Upper lobe of right lung (tissue), 1 donor: ENCODE results near the gene CLEC2B. TPM values are rescaled to one million over a fixed set of nuclear protein-coding genes. Genes with fewer than 3 reads are reported as not detected.

Experiments
- ATAC-seq: fragments of 200-7000 bp; cut with Tn5 transposase; one replicate; pipeline ENCODE4 v1.9.1; 2020; ENCODE audit warnings: mild to moderate bottlenecking, moderate library complexity
- DNase-seq: peaks from one replicate; pipeline ENCODE4 v3.0.0-alpha.2; 2020
- H3K27ac ChIP-seq: fragments of 200-600 bp; one replicate; pipeline ENCODE4 v1.8.0; 2022
- H3K27me3 ChIP-seq: fragments of 200-600 bp; one replicate; pipeline ENCODE4 v1.8.0; 2022; ENCODE audit warnings: mild to moderate bottlenecking
- H3K36me3 ChIP-seq: fragments of 200-600 bp; one replicate; pipeline ENCODE4 v1.8.0; 2022
- H3K4me1 ChIP-seq: fragments of 200-600 bp; one replicate; pipeline ENCODE4 v1.8.0; 2022
- H3K4me3 ChIP-seq: fragments of 200-600 bp; one replicate; pipeline ENCODE4 v1.8.0; 2022; ENCODE audit warnings: mild to moderate bottlenecking
- H3K9me3 ChIP-seq: fragments of 200-600 bp; one replicate; pipeline ENCODE4 v1.8.0; 2022
- CTCF ChIP-seq: fragments of 200-600 bp; IDR thresholded peaks from one replicate; pipeline ENCODE4 v1.8.0; 2022; ENCODE audit warnings: antibody characterized with exemption
- intact Hi-C: fragments of 100-400 bp; cut with DNase I; formaldehyde crosslinking; loops from one replicate; pipeline ENCODE4 v1.11.0; 2022
- long read RNA-seq: library from polyadenylated mRNA; unstranded; transcript quantifications from one replicate; pipeline ENCODE4 v2.0.0, GENCODE V29; 2021
- total RNA-seq: library from RNA; stranded (reverse); fragmentation: NEBNext Ultra II Directional; extraction: Animal tissue kit (Norgen Biotek cat#: 25700); gene quantifications from one replicate; pipeline ENCODE4 v1.2.1, GENCODE V29; 2021
- donor health status: DM: no; HTN: yes; CAD: no; lungs with severe emphysema.

Gene CLEC2B
- 24.6 TPM for total RNA-seq
- long read RNA-seq, transcript CLEC2B-201 (5 exons, 1,700 nt), result major isoform, 14 of 15 reads
- long read RNA-seq, partial matches to known transcripts, result 0 of 15 reads
- long read RNA-seq, other reads (novel, unspliced or antisense), result 1 of 15 reads

GRCh38 chr12:9869307-9870161 is at the start of gene CLEC2B:
TSS of gene CLEC2B (minus strand) at chr12:9869354.
- Histone ChIP-seq H3K27ac (peak within 1 kb of the TSS; percentile 92), H3K36me3 (no peaks in the 10 kb centered on the region), H3K9me3 (no peaks in the 10 kb centered on the region), H3K27me3 (no peaks in the 10 kb centered on the region), H3K4me1 (no peaks in the 10 kb centered on the region), H3K4me3 (peak within 1 kb of the TSS; percentile 47)
- intact Hi-C loops, result no loop called here
- DNase-seq (no peak), ATAC-seq (peak; percentile 86)
- TF ChIP-seq CTCF, result no peak

- peaks cover 12% of the 10 kb centered on the region for H3K9me3 ChIP-seq
- no peak overlapping the region for H3K4me3 ChIP-seq
- intact Hi-C loops, result loop anchor here (10.0 kb wide), 1 partner anchor 97 kb away; no protein-coding TSS in a partner anchor
- H3K36me3 ChIP-seq, result no peaks in the 10 kb centered on the region
- no peak overlapping the region for H3K27ac ChIP-seq
- ATAC-seq (no peak), DNase-seq (no peak)
- no peaks in the 10 kb centered on the region for H3K27me3 ChIP-seq
- TF ChIP-seq CTCF, result no peak
- H3K4me1 ChIP-seq, result no peaks in the 10 kb centered on the region
These were observed 42.6 kb upstream of the CLEC2B start for GRCh38 chr12:9911708-9912107.

- H3K27ac ChIP-seq, result no peak overlapping the region
- no peak for DNase-seq
These were observed 41.7 kb upstream of the CLEC2B start for GRCh38 chr12:9910716-9911421.

GRCh38 chr12:9909724-9910123 is 40.6 kb upstream of the CLEC2B start:
- no peak overlapping the region for H3K27ac ChIP-seq
- H3K4me3 ChIP-seq, result no peak overlapping the region
- DNase-seq (no peak), ATAC-seq (no peak)
- no peaks in the 10 kb centered on the region for H3K36me3 ChIP-seq
- no peak for TF ChIP-seq CTCF
- H3K9me3 ChIP-seq, result peaks cover 12% of the 10 kb centered on the region
- no peaks in the 10 kb centered on the region for H3K4me1 ChIP-seq
- intact Hi-C loops, result loop anchor here (10.0 kb wide), 1 partner anchor 95 kb away; no protein-coding TSS in a partner anchor
- H3K27me3 ChIP-seq, result no peaks in the 10 kb centered on the region

More at GRCh38 chr12:9910716-9911421, 41.7 kb upstream of the CLEC2B start:
- no peaks in the 10 kb centered on the region for H3K4me1 ChIP-seq
- no peaks in the 10 kb centered on the region for H3K27me3 ChIP-seq
- intact Hi-C loops, result loop anchor here (10.0 kb wide), 1 partner anchor 96 kb away; no protein-coding TSS in a partner anchor
- peaks cover 12% of the 10 kb centered on the region for H3K9me3 ChIP-seq
- no peak for ATAC-seq
- H3K36me3 ChIP-seq, result no peaks in the 10 kb centered on the region
- H3K4me3 ChIP-seq, result no peak overlapping the region
- TF ChIP-seq CTCF, result no peak

- Histone ChIP-seq H3K27me3 (no peaks in the 10 kb centered on the region), H3K36me3 (no peaks in the 10 kb centered on the region), H3K9me3 (peaks cover 12% of the 10 kb centered on the region), H3K4me3 (no peak overlapping the region), H3K4me1 (no peaks in the 10 kb centered on the region), H3K27ac (no peak overlapping the region)
- intact Hi-C loops, result no loop called here
- ATAC-seq (no peak), DNase-seq (no peak)
- TF ChIP-seq CTCF, result no peak
These were observed 39.2 kb upstream of the CLEC2B start for GRCh38 chr12:9908350-9908749.
